Occipital lobe (tissue), 2 donors: ENCODE measurements around the gene LMF2. TPM values are rescaled to one million over a fixed set of nuclear protein-coding genes. Genes with fewer than 3 reads are reported as not detected.

Experiments used
- DNase-seq: peaks from one replicate; lab custom pipeline; 2025; lab: John Stamatoyannopoulos, UW
- total RNA-seq: library from RNA; depleted of rRNA; stranded (reverse); fragments of >200 nt; gene quantifications from one replicate; pipeline ENCODE4 v1.2.3, GENCODE V29; 2014

LMF2 gene
- total RNA-seq, 1 donor from 2014 or later: 9.8 TPM

- DNase-seq: no peak
These were observed 2.9 kb downstream of the LMF2 start for GRCh38 chr22:50504369-50505211.

DNA sequence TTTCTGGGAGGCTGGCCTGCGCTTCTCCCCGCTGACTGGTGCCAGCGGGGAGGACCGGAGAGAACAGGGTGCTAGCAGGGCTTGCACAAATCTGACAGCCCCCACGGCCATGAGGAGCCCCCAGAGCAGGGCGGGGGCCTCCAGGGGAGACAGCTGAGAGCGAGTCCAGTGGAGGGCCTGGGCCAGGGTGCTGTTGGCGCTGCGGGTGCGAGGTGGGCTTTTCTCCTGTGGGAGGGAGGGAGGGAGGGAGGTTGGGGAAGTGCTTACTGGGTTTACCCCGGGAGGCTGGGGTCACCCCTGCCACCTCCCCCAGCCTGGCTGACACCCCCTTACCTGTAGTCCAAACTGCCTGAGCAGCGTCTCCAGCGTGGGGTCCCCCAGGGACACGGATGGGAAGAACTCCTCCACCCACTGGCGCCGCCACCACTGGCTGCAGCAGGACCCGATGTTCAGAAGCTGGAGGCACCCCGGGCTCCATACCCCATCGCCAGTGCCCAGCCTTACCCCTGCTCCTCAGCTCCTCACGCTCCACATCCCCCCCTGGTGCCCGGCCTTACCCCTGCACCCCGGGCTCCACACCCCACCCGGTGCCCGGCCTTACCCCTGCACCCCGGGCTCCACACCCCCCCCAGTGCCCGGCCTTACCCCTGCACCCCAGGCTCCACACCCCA lies 3.9 kb downstream of the LMF2 start:
- no peak for DNase-seq

DNA sequence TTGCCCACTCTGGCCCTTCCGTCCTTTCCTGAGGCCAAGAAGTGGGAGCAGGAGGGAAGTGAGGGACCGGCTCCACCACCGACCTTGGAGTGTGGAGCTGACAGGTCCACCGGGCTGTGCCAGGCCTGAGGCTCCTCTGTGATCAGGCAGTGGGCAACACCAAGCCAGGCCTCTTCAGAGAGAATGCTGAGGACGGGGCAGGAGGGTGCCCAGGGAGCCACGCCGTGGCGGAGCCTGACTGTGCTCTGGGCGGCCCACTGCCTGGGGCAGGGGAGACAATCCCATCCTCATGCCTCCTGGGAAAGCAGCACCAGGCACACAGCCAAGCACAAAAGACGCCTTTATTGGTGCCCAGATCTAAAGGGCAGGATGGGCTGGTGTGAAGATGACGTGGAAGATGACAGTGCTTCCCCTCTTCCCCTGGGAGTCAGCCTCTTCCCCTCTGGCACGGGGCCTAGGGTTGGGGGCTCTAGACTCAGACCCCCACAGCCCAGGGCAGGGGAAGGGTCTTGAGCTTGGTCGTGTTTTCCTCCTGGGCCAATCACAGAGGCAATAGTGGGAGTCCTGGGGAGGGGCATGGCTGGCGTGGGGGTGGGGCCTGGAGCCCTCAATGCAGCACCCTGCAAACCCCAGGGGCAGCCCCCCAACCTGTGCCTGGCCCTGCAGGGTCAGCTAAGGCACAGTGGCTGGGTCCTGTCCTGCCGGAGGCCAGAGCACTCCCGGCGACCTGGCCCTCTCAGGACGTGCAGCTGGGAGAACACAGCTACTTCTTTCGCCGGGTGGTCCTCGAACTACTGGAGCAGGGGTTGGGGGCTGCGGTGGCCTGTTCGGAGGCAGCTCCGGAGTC lies 4.7 kb downstream of the LMF2 start:
- no peak for DNase-seq

GRCh38 chr22:50502096-50502495 lies 5.4 kb downstream of the LMF2 start:
- DNase-seq: no peak

DNA sequence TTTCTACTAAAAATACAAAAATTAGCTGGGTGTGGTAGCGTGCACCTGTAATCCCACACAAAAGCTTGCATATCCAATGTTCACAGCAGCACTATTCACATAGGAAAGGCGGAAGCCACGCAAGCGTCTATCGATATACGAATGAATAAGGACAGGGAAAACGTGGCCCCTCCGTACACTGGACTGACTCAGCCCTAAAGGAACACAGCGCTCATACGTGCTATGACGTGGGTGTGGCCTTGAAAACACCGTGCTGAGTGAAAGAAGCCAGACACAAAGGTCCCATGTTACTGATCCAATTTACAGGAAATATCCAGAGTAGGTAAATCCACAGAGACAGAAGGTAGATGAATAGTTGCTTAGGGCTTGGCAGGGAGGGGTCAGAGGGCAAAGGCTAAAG lies 7.0 kb downstream of the LMF2 start:
- no peak for DNase-seq

DNA sequence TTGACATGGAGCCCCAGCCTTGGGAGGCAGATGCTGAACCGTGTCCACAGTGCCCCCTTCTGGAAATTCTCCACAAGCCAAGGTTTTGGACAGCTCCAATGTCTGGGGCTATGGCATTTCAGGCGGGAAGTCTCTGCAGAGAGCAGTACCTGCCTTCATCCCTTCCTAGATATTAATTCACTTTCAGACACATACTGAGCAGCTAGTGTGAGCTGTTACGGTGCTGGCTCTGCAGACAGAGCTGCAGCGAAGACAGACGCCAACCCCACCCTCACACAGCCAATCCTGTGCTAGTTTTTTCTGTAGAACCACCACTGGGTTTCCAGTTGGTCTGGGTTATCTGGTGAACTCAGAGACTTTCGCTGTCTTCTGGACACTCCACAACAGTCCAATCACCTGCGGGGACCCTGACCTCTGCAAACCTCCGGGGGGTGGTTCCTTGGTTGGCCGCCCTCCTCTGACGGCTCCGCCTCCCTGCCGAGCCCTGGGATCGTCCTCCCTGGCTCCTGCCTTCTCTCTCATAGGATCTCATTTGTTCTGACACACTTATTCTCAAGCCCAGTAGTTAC lies 9.1 kb downstream of the LMF2 start:
- peak; percentile 15 for DNase-seq

DNA sequence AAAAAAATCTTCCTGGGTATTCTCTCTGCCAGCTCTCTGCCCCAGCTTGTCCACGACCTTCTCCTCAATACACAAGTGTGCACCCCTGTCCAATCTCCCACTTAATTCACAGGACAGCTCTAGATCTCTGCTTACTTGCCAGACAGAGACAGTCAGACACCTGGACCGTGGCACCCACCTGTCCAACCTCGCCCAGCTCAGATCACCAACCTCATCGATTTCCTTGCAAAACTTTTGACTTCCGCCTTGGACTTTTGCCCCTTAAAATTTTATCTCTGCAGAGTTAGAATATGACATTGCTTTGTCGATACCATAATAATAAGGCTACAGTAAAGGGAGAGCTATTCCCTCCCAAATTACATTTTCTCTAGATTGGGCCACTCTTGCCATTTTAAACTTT lies 10.4 kb downstream of the LMF2 start:
- DNase-seq: no peak

- DNase-seq: no peak
These were observed 16.8 kb downstream of the LMF2 start for GRCh38 chr22:50490531-50491308.

DNA sequence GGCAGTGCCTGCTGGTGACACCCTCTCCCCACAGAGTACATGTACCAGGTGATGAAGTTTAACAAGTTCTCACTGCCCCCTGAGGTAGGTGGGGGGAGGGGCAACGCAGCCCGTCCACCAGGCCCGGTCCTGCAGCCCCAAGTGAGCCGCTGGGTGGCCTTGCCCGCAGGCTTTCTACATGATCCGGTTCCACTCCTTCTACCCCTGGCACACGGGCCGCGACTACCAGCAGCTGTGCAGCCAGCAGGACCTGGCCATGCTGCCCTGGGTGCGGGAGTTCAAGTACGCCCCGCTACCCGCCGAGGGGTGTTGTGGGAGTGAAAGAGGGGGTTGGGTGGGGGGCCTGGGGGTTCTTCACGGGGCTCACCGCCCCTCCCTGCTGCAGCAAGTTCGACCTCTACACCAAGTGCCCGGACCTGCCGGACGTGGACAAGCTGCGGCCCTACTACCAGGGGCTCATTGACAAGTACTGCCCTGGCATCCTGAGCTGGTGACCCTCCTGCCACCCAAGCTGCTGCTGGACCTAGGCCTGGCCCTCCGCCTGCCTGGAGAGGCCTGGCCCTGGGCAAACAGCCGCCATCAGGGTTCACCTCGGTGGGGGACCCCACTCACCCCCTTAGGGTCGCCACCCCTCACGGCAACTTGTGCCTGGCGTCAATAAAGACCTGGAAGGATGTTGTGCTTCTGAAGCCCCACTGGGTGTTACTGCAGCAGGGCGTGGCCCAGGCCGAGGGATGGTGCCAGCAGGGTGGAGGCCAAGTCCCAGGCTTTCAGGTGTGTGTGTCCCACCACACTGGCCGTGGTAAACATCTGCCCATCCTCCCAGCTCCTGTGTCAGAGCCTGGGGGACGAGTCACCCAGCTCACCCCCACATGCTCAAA lies 17.9 kb downstream of the LMF2 start:
- DNase-seq: no peak

- no peak for DNase-seq
These were observed 18.6 kb downstream of the LMF2 start for GRCh38 chr22:50488886-50489285.

DNA sequence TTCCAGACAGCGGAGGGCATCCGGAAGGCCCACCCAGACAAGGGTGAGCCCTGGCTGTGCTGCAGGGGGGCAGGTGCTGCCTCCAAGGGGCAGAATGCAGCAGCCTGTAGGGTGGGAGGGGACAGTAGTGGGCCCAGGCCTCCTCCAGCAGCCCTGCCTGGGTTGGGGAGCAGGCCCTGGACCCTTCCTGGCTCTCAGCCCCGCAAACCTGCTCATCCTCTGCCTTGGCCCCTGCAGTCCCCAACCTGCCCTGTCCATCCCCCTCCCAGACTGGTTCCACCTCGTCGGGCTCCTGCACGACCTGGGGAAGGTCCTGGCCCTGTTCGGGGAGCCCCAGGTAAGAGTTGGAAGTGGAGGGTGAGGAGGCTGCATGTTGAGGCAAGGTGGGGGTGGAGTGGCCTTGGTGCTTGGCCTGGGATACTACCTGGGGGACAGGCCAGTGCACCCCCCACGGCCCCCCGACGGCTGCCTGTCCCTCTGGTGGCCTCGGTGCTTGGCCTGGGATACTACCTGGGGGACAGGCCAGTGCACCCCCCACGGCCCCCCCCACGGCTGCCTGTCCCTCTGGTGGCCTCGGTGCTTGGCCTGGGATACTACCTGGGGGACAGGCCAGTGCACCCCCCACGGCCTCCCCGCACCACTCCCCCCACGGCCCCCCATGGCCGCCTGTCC lies 19.4 kb downstream of the LMF2 start:
- no peak for DNase-seq

DNA sequence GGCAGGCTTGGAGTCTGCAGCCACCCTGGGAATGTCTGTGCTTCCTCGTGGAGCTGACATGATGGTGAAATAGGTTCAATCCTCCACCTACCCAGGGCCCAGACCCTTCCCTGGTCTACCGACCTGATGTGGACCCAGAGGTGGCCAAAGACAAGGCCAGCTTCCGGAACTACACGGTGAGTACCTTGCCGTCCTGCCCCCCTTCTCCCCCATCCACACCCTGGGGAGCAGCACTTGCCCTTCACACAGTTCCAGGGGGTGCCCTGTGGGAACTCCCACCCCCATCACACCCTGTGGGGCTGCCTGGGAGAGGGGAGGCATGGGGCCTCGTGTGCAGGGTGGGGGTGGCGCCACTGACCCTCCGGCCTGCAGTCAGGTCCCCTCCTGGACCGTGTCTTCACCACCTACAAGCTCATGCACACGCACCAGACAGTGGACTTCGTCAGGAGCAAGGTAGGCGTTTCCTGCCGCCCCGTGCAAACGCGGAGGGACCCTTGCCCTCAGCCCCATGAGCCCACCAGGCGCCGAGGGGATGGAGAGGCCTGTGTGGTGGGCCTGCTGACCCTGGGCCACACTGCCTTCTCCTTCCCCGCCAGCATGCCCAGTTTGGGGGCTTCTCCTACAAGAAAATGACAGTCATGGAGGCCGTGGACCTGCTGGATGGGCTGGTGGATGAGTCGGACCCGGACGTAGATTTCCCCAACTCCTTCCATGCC lies 20.1 kb downstream of the LMF2 start:
- DNase-seq: no peak

GRCh38 chr22:50486561-50487289 lies 20.8 kb downstream of the LMF2 start, which contains the start of gene MIOX:
Gene MIOX (plus strand): TSS chr22:50486859. CDS start chr22:50486898, 39 bp downstream.
- no peak for DNase-seq

DNA sequence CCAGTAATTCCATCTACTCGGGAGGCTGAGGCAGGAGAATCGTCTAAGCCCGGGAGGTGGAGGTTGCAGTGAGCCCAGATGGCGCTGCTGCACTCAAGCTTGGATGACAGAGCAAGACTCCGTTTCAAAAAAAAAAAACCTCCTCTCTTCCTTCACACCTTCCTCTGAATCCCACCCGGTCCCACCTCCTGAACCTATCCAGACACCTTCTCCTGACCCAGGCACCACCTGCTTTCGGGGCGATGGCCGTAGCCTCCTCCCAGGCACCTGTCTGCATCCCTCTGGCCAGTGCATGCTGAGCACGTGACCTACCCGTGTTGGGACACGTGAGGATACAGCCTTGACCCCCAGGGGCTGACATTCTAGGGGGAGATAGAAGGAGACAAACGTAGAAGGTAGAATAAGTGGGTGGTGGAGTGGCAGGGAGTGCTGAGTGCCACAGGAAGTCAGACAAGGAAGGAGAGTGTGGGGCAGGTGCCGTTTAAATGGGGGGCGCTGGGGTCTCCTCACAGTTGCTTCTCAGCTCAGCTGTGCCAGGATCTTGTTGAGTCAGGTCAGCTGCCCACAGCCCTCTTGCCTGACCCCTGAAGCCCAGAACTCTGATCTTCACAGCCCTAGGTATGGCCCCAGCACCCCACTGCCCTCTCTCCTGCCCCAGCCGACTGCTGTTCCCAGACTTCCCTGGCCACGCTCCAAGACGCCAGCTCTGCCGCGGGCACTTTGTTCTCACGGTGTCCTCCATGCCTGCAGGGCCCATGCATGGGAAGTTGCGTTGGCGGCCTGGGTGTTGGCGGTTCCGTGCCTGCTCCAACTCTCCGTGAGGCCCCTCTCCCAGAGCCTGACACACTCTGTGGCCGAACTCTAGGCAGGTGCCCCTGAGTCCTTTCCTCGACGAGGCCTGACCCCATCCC lies 22.0 kb downstream of the LMF2 start:
- DNase-seq: no peak

- no peak for DNase-seq
These were observed 23.3 kb downstream of the LMF2 start for GRCh38 chr22:50483977-50484853.

GRCh38 chr22:50483556-50483955 lies 23.9 kb downstream of the LMF2 start:
- no peak for DNase-seq
